ENCODE data around the gene APOD.

Gene APOD

DNA sequence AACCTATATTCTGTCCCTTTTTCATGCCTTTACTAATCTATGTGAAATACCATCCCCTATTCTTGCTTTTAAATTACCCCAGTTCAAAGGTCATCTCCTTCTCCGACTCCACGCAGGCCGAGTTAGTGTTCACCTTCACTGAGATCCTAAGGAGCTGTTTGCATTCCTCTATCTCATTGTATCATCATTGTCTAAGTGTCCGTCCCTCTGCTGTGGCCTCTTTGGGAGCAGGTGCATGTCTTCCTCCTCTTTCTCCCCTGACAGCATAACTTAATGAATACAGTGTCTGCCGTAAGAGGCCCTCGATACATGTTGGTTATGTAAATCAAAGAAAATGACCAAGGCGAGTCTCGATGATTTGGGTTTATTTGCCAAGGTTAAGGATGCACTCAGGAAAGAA is 35.7 kb downstream of the APOD start:
- H3K9me3 ChIP-seq = no peaks in the 10 kb centered on the region
- peaks cover 0 to 31% (median 24%) of the 10 kb centered on the region in 4 donors for H3K4me1 ChIP-seq
- TF ChIP-seq, protein P1, sequence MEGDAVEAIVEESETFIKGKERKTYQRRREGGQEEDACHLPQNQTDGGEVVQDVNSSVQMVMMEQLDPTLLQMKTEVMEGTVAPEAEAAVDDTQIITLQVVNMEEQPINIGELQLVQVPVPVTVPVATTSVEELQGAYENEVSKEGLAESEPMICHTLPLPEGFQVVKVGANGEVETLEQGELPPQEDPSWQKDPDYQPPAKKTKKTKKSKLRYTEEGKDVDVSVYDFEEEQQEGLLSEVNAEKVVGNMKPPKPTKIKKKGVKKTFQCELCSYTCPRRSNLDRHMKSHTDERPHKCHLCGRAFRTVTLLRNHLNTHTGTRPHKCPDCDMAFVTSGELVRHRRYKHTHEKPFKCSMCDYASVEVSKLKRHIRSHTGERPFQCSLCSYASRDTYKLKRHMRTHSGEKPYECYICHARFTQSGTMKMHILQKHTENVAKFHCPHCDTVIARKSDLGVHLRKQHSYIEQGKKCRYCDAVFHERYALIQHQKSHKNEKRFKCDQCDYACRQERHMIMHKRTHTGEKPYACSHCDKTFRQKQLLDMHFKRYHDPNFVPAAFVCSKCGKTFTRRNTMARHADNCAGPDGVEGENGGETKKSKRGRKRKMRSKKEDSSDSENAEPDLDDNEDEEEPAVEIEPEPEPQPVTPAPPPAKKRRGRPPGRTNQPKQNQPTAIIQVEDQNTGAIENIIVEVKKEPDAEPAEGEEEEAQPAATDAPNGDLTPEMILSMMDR (IDR thresholded peaks at IDR 0.05) = no peak
- no peaks in the 10 kb centered on the region for H3K27me3 ChIP-seq
- no peak overlapping the region for H3K4me3 ChIP-seq
- intact Hi-C loops (cut with DNase I; ENCODE audit: low total_unique reads) = loop anchor here (10.0 kb wide), 1 partner anchor 103 kb away; the partner anchor contains the start of gene ACAP2
- DNase-seq = no peak
- H3K27ac ChIP-seq = no peak overlapping the region
- H3K36me3 ChIP-seq = no peaks in the 10 kb centered on the region

- Histone ChIP-seq H3K36me3 (no peaks in the 10 kb centered on the region), H3K27ac (peak overlapping the region; percentile 63 to 74), H3K9me3 (no peaks in the 10 kb centered on the region), H3K4me1 (peaks cover 0 to 39% (median 32%) of the 10 kb centered on the region in 4 donors), H3K4me3 (peak overlapping the region in 1 of 2 donors; percentile 9), H3K27me3 (no peaks in the 10 kb centered on the region)
- TF ChIP-seq, protein P1 (IDR thresholded peaks at IDR 0.05) = no peak
- intact Hi-C loops (cut with DNase I; ENCODE audit: low total_unique reads) = loop anchor here (10.0 kb wide), 1 partner anchor 101 kb away; the partner anchor contains the start of gene ACAP2
- peak; percentile 73 to 90 for DNase-seq
These were observed 37.6 kb downstream of the APOD start for GRCh38 chr3:195546130-195546560.

DNA sequence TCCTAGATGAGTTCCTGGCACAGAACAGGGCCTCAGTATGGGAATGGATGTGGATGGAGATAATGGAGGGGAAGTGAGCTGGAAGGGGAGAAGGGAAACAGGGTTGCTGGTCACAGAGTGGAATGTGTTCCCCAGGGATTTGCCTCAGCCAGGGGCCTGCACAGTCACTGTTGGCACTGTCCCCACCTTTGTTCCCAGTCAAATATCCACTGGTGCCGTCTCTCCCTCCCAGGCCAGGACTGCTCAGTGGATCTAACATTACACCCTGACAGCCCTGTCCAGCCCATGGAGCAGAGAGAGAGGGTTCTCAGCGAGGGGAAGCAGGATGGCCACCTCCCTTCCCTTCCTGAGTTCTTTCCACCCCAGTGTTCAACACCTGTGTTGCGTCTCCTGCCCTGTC is 39.1 kb downstream of the APOD start:
- TF ChIP-seq, protein P1 (IDR thresholded peaks at IDR 0.05) = no peak
- Histone ChIP-seq H3K4me3 (no peak overlapping the region), H3K27me3 (no peaks in the 10 kb centered on the region)

DNA sequence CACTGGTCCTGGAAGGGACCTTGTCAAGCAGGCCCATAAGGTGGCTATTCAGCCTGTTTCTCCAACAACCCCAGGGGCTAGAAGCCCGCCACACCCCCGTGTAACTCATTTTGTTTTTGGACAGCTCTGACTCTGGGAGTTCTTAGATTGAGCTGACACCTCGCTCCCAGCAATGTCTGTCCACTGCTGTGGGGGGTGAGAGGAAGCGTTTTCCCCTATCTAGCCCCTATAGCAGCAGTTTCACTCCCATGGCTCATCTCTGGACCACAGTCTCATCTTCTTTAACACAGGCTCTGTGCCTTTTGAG is 39.6 kb downstream of the APOD start:
- Histone ChIP-seq H3K4me3 (no peak overlapping the region), H3K36me3 (no peaks in the 10 kb centered on the region), H3K4me1 (peaks cover 0 to 59% (median 47%) of the 10 kb centered on the region in 4 donors), H3K9me3 (no peaks in the 10 kb centered on the region), H3K27me3 (no peaks in the 10 kb centered on the region), H3K27ac (peak overlapping the region; percentile 90 to 94)
- DNase-seq = no peak
- TF ChIP-seq, protein P1 (IDR thresholded peaks at IDR 0.05) = no peak
- intact Hi-C loops (cut with DNase I; ENCODE audit: low total_unique reads) = loop anchor here (10.0 kb wide), 1 partner anchor 99 kb away; the partner anchor contains the start of gene ACAP2

More for the DNA sequence above, 39.1 kb downstream of the APOD start:
- intact Hi-C loops (cut with DNase I; ENCODE audit: low total_unique reads) = loop anchor here (10.0 kb wide), 1 partner anchor 100 kb away; the partner anchor contains the start of gene ACAP2
- peaks cover 0 to 55% (median 44%) of the 10 kb centered on the region in 4 donors for H3K4me1 ChIP-seq
- DNase-seq = peak; percentile 38 to 67
- no peaks in the 10 kb centered on the region for H3K9me3 ChIP-seq
- no peaks in the 10 kb centered on the region for H3K36me3 ChIP-seq
- H3K27ac ChIP-seq = peak overlapping the region in 1 of 2 donors; percentile 94

DNA sequence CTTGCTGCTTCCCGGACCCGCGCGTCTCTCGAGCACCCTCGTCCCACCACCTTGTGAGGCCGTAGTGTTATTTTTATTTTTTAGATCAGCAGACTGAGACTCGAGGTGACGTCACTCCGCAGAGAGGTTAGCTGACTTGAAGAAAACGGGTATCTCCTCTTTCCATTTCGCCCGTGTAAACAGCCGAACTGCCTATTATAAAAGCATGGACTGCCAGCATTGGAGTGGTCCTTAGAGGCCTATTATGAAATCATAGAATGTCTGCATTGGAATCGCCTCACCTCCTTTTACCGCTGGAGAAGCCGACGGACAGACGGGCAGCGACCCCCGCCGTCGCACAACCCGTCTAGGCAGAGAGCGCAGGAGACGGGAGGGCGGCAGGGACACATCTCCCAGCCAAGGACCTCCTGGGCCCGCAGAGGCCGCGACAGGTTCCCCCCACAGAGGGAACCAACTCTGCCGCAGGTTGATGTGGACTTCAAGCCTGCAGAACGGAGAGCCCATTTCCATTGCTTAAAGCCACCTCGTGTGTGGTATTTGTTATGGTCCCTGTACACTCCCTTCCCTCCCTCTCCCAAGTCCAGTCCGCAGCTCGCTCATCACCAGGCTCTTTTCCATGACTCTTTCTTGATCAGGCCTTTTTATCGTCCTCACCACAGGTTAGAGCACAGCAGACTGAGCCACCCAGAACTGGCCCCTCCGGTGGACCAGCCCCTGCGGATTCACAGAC is 40.1 kb downstream of the APOD start:
- peak overlapping the region; percentile 87 to 95 for H3K4me3 ChIP-seq
- H3K27ac ChIP-seq = peak overlapping the region; percentile 90 to 94
- no peaks in the 10 kb centered on the region for H3K27me3 ChIP-seq
- H3K9me3 ChIP-seq = no peaks in the 10 kb centered on the region
- TF ChIP-seq, protein P1 (IDR thresholded peaks at IDR 0.05) = no peak
- H3K4me1 ChIP-seq = peaks cover 0 to 62% (median 48%) of the 10 kb centered on the region in 4 donors
- no peaks in the 10 kb centered on the region for H3K36me3 ChIP-seq
- DNase-seq = peak in 1 of 2 donors; percentile 71
- intact Hi-C loops (cut with DNase I; ENCODE audit: low total_unique reads) = loop anchor here (10.0 kb wide), 1 partner anchor 99 kb away; the partner anchor contains the start of gene ACAP2
